Ectodermal cell (in vitro differentiated cells): ENCODE measurements around the gene KCNIP3.

ENCODE experiments used
- H3K27ac ChIP-seq: 2 replicates; pipeline ENCODE4 v1.7.0; 2013; ENCODE audit warnings: mild to moderate bottlenecking, low read depth, low read length; ENCODE audit not compliant: insufficient read depth, poor library complexity, severe bottlenecking
- H3K27me3 ChIP-seq: 2 replicates; pipeline ENCODE4 v1.7.0; 2013; ENCODE audit warnings: mild to moderate bottlenecking, low read length; ENCODE audit not compliant: insufficient read depth, control insufficient read depth, poor library complexity, severe bottlenecking
- H3K36me3 ChIP-seq: one replicate; pipeline ENCODE4 v1.7.0; 2013; ENCODE audit warnings: low read length; ENCODE audit not compliant: control insufficient read depth, insufficient read depth
- H3K4me1 ChIP-seq: one replicate; pipeline ENCODE4 v1.7.0; 2013; ENCODE audit warnings: low read length; ENCODE audit not compliant: control insufficient read depth, insufficient read depth
- H3K4me3 ChIP-seq: 2 replicates; pipeline ENCODE4 v1.7.0; 2013; ENCODE audit warnings: low read depth, low read length, control low read depth; ENCODE audit not compliant: insufficient read depth
- H3K9me3 ChIP-seq: 2 replicates; pipeline ENCODE4 v1.7.0; 2013; ENCODE audit warnings: mild to moderate bottlenecking, low read length, moderate library complexity; ENCODE audit not compliant: control insufficient read depth
- WGBS, 2 experiments: methylation state at CpG; one replicate each; pipeline ENCODE4 v1.1.7; 2013; ENCODE audit warnings: missing lambda C conversion rate in 2 of 2; 5-methylcytosine and 5-hydroxymethylcytosine counted together

The KCNIP3 gene

GRCh38 chr2:95305380-95306061 lies 8.4 kb downstream of the KCNIP3 start:
- H3K36me3 ChIP-seq = no peaks in the 10 kb centered on the region
- H3K4me1 ChIP-seq = peaks cover 9% of the 10 kb centered on the region
- no peak overlapping the region for H3K4me3 ChIP-seq
- no peak overlapping the region for H3K27ac ChIP-seq
- H3K9me3 ChIP-seq = no peaks in the 10 kb centered on the region
- no peaks in the 10 kb centered on the region for H3K27me3 ChIP-seq
- 90 to 91% methylated on average over 15 of the region's 15 CpGs for WGBS, 2 experiments

- Histone ChIP-seq H3K4me1 (peaks cover 9% of the 10 kb centered on the region), H3K27ac (no peak overlapping the region), H3K27me3 (no peaks in the 10 kb centered on the region), H3K36me3 (no peaks in the 10 kb centered on the region), H3K9me3 (no peaks in the 10 kb centered on the region), H3K4me3 (no peak overlapping the region)
- 87% methylated on average over 10 of the region's 10 CpGs for WGBS, 2 experiments
These were observed 9.3 kb downstream of the KCNIP3 start for GRCh38 chr2:95306336-95306895.

GRCh38 chr2:95307036-95307435 lies 9.9 kb downstream of the KCNIP3 start:
- Histone ChIP-seq H3K4me1 (peaks cover 9% of the 10 kb centered on the region), H3K36me3 (no peaks in the 10 kb centered on the region), H3K27ac (no peak overlapping the region), H3K4me3 (no peak overlapping the region), H3K9me3 (no peaks in the 10 kb centered on the region), H3K27me3 (no peaks in the 10 kb centered on the region)
- WGBS, 2 experiments = 83 to 85% methylated on average over 5 of the region's 5 CpGs

GRCh38 chr2:95307878-95308277 lies 10.7 kb downstream of the KCNIP3 start:
- no peaks in the 10 kb centered on the region for H3K27me3 ChIP-seq

GRCh38 chr2:95308426-95308990 lies 11.4 kb downstream of the KCNIP3 start:
- no peaks in the 10 kb centered on the region for H3K27me3 ChIP-seq
- no peak overlapping the region for H3K4me3 ChIP-seq
- H3K4me1 ChIP-seq = peaks cover 9% of the 10 kb centered on the region
- no peak overlapping the region for H3K27ac ChIP-seq
- 91% methylated on average over 12 of the region's 12 CpGs for WGBS, 2 experiments
- no peaks in the 10 kb centered on the region for H3K36me3 ChIP-seq
- no peaks in the 10 kb centered on the region for H3K9me3 ChIP-seq

More at GRCh38 chr2:95307878-95308277, 10.7 kb downstream of the KCNIP3 start:
- 83% methylated on average over 8 of the region's 8 CpGs for WGBS, 2 experiments
- Histone ChIP-seq H3K9me3 (no peaks in the 10 kb centered on the region), H3K27ac (no peak overlapping the region), H3K36me3 (no peaks in the 10 kb centered on the region), H3K4me1 (peaks cover 9% of the 10 kb centered on the region), H3K4me3 (no peak overlapping the region)

GRCh38 chr2:95309599-95309998 lies 12.5 kb downstream of the KCNIP3 start:
- H3K36me3 ChIP-seq = no peaks in the 10 kb centered on the region
- H3K27ac ChIP-seq = no peak overlapping the region
- no peaks in the 10 kb centered on the region for H3K27me3 ChIP-seq
- H3K9me3 ChIP-seq = no peaks in the 10 kb centered on the region
- peaks cover 9% of the 10 kb centered on the region for H3K4me1 ChIP-seq
- 88 to 90% methylated on average over 8 of the region's 8 CpGs for WGBS, 2 experiments
- no peak overlapping the region for H3K4me3 ChIP-seq

- no peak overlapping the region for H3K27ac ChIP-seq
- H3K9me3 ChIP-seq = no peaks in the 10 kb centered on the region
- H3K4me1 ChIP-seq = peaks cover 9% of the 10 kb centered on the region
- no peaks in the 10 kb centered on the region for H3K36me3 ChIP-seq
- no peaks in the 10 kb centered on the region for H3K27me3 ChIP-seq
- WGBS, 2 experiments = 91 to 94% methylated on average over 8 of the region's 8 CpGs
- H3K4me3 ChIP-seq = no peak overlapping the region
These were observed 13.1 kb downstream of the KCNIP3 start for GRCh38 chr2:95310216-95310615.

- Histone ChIP-seq H3K27ac (no peak overlapping the region), H3K36me3 (no peaks in the 10 kb centered on the region), H3K4me1 (peaks cover 9% of the 10 kb centered on the region), H3K4me3 (no peak overlapping the region), H3K27me3 (no peaks in the 10 kb centered on the region), H3K9me3 (no peaks in the 10 kb centered on the region)
- WGBS, 2 experiments = 95 to 97% methylated on average over 4 of the region's 4 CpGs
These were observed 13.5 kb downstream of the KCNIP3 start for GRCh38 chr2:95310651-95311050.

GRCh38 chr2:95311815-95312542 lies 14.8 kb downstream of the KCNIP3 start:
- H3K36me3 ChIP-seq = no peaks in the 10 kb centered on the region
- no peak overlapping the region for H3K27ac ChIP-seq
- no peaks in the 10 kb centered on the region for H3K27me3 ChIP-seq
- H3K4me3 ChIP-seq = no peak overlapping the region
- WGBS, 2 experiments = 90 to 92% methylated on average over 26 of the region's 26 CpGs
- H3K9me3 ChIP-seq = no peaks in the 10 kb centered on the region
- peaks cover 8% of the 10 kb centered on the region for H3K4me1 ChIP-seq

GRCh38 chr2:95312543-95313201 lies 15.5 kb downstream of the KCNIP3 start:
- no peaks in the 10 kb centered on the region for H3K9me3 ChIP-seq
- H3K27ac ChIP-seq = no peak overlapping the region
- no peaks in the 10 kb centered on the region for H3K27me3 ChIP-seq
- no peaks in the 10 kb centered on the region for H3K36me3 ChIP-seq
- peaks cover 12% of the 10 kb centered on the region for H3K4me1 ChIP-seq
- 93 to 96% methylated on average over 24 of the region's 24 CpGs for WGBS, 2 experiments
- H3K4me3 ChIP-seq = no peak overlapping the region
